GM19463 (cell line): ENCODE measurements around the gene NHSL2.

ENCODE experiments used
- ATAC-seq: cut with Tn5 transposase; IDR thresholded peaks from one replicate; pipeline ENCODE4 v1.9.1; 2021; ENCODE audit warnings: mild to moderate bottlenecking, moderate library complexity; ENCODE audit not compliant: unreplicated experiment

The NHSL2 gene

GRCh38 chrX:71989768-71990426, 79.3 kb downstream of the NHSL2 start:
- ATAC-seq: no peak

- no peak for ATAC-seq
Measured at GRCh38 chrX:71990518-71990917, 79.9 kb downstream of the NHSL2 start.

GRCh38 chrX:71991164-71991563, 80.5 kb downstream of the NHSL2 start:
- ATAC-seq: no peak

- no peak for ATAC-seq
Measured at GRCh38 chrX:71992711-71993110, 82.1 kb downstream of the NHSL2 start.

GRCh38 chrX:71993371-71993770, 82.7 kb downstream of the NHSL2 start:
- no peak for ATAC-seq

- ATAC-seq: no peak
Measured at GRCh38 chrX:71994601-71995000, 84.0 kb downstream of the NHSL2 start.

- no peak for ATAC-seq
Measured at GRCh38 chrX:71995122-71995521, 84.5 kb downstream of the NHSL2 start.

GRCh38 chrX:71996136-71996535, 85.5 kb downstream of the NHSL2 start:
- ATAC-seq: no peak

- ATAC-seq: no peak
Measured at GRCh38 chrX:71996826-71997225, 86.2 kb downstream of the NHSL2 start.

- ATAC-seq: no peak
Measured at GRCh38 chrX:71997320-71997719, 86.7 kb downstream of the NHSL2 start.

GRCh38 chrX:71998836-71999509, 88.3 kb downstream of the NHSL2 start:
- peak; percentile 57 for ATAC-seq

GRCh38 chrX:71999535-71999934, 88.9 kb downstream of the NHSL2 start:
- ATAC-seq: no peak

- ATAC-seq: no peak
Measured at GRCh38 chrX:72001471-72001870, 90.8 kb downstream of the NHSL2 start.

- ATAC-seq: no peak
Measured at GRCh38 chrX:72001906-72002305, 91.3 kb downstream of the NHSL2 start.

- no peak for ATAC-seq
Measured at GRCh38 chrX:72002875-72003274, 92.2 kb downstream of the NHSL2 start.

GRCh38 chrX:72003811-72004750, 93.4 kb downstream of the NHSL2 start:
- ATAC-seq: no peak

GRCh38 chrX:72005046-72005445, 94.4 kb downstream of the NHSL2 start:
- ATAC-seq: no peak

GRCh38 chrX:72006461-72006860, 95.8 kb downstream of the NHSL2 start:
- ATAC-seq: no peak

- no peak for ATAC-seq
Measured at GRCh38 chrX:72009731-72010130, 99.1 kb downstream of the NHSL2 start.

- no peak for ATAC-seq
Measured at GRCh38 chrX:72011734-72012133, 101.1 kb downstream of the NHSL2 start.

- ATAC-seq: no peak
Measured at GRCh38 chrX:72015383-72015782, 104.7 kb downstream of the NHSL2 start.
